Stimulated activated naive CD4-positive, alpha-beta T cell (primary cell): ENCODE data around the gene PFKFB3.
"Not testable (repeated sequence)": the region's sequence is repeated elsewhere in the genome, so short reads cannot be mapped to it uniquely, and the experiment has no call there.

ENCODE experiments used
- DNase-seq, 6 experiments: peaks; one replicate each; lab custom pipeline; 2025; lab: John Stamatoyannopoulos, UW

The PFKFB3 gene

DNA sequence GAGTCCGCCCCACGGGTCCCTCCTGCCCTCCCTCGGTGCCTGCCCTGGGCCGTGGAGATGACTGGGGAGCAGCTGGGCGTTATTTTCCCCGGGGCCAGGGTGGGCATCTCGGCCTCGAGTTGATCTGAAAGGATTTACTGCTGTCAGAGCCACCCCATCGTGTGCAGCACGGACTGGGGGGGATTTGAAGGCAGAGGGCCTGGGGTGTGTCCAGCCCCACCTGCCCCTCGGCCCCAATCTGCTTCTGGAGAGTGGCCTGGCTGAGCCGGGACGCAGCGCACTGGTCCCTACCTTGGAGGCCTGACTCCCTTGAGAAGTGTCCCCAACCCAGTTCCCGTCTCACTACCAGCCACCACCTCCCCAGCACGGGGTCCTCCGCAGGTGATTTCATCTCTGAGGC is 24.2 kb upstream of the PFKFB3 start:
- DNase-seq, result no peak

GRCh38 chr10:6179078-6179477 is 23.7 kb upstream of the PFKFB3 start:
- DNase-seq, result no peak

- DNase-seq, result no peak
Observed at GRCh38 chr10:6180480-6181110, 22.1 kb upstream of the PFKFB3 start.

- DNase-seq, result no peak
Observed at GRCh38 chr10:6181249-6181648, 21.5 kb upstream of the PFKFB3 start.

GRCh38 chr10:6182454-6183098 is 20.2 kb upstream of the PFKFB3 start:
- DNase-seq, result no peak

DNA sequence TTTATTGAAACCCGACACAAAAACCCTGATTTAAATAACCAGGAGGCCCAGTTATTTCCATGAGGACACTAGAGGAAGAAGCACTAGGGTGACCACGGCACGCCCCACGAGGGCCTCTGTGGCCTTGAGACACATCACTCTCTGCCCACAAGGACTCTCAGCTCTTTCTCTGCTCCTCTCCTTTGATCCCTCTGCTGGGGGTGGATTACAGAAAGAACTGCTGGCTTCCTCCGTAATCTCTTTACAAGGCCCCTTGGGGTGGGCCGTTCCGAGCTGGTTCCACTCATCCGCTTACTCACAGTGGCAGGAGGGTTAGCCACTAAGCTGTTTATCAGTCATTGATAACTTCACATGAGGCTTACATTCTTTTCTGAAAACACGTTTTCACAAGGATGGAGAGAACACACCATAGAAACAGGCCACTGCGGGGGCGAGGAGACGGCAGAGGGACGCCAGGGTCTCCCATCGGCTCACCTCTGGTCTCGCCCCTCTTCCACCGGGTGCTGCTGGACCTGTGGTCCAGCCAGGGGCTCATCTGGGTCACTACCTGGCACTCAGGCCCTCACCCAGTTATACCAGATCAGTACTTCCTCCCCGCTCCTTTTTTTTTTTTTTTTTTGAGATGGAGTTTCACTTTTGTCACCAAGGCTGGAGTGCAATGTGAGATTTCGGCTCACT is 17.6 kb upstream of the PFKFB3 start:
- no peak for DNase-seq

GRCh38 chr10:6186894-6187256 is 15.9 kb upstream of the PFKFB3 start:
- no peak for DNase-seq

GRCh38 chr10:6187278-6187677 is 15.5 kb upstream of the PFKFB3 start:
- no peak for DNase-seq

GRCh38 chr10:6190033-6190432 is 12.7 kb upstream of the PFKFB3 start:
- DNase-seq, result not testable (repeated sequence)

DNA sequence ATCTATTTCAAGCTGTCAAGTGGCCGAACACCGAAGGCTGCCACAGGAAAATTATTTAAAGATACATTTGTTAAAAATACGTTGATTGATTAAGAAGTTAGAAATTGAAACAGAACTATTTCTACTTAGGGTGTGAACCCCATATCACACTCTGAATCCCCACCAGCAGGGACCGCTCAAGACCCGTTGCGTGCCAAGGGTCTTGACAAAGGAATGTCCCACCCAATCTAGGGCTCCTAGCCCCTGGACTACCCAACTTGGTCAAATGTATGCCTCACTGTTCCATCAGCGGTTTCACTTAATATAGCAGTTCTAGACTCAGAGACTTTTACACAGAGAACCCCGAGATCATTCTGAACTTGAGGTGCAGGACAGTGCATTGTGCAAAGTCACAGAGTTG is 11.6 kb upstream of the PFKFB3 start:
- no peak for DNase-seq

DNA sequence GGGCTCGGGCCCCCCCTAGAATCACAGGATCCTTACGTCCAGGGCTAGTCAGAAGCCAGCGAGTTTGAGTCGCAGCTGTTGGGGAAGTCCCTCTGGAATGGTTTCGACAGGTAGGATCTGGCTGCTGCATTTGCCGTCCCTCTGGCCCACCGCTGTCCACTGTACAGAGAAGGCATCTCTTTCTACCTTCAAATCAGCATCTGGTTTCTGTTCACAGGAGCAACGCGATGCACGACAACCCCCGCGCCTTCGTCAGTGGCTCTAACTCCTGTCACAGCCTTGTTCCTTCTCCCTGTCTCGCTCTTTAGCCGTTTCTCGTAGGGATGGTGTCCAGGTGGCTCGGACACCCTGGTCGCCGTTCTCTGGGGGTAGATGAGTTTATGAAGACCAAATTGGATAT is 11.2 kb upstream of the PFKFB3 start:
- DNase-seq, result no peak

GRCh38 chr10:6193342-6193741 is 9.4 kb upstream of the PFKFB3 start:
- not testable (repeated sequence) for DNase-seq

DNA sequence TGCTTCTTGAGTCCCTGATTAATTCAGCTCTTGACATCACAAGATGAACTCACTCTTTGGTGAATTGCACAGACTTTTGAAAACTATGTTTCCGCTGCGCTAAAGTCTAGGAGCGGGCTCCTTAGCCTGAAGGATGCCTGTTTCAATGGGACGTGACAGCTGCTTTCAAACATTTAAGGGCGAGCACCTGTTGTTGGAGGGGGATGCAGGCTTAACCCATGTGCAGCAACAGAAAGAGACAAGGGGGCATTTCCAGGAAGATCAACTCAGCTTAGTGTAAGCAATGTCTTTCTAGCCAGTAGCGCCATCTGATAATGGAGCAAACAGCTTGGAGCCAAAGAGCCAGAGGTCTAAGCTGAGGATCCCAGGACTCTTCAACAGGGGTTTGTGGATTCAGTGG is 8.4 kb upstream of the PFKFB3 start:
- DNase-seq, result no peak

GRCh38 chr10:6195376-6195775 is 7.4 kb upstream of the PFKFB3 start:
- DNase-seq, result no peak

- no peak for DNase-seq
Observed at GRCh38 chr10:6195846-6196245, 6.9 kb upstream of the PFKFB3 start.

- not testable (repeated sequence) for DNase-seq
Observed at GRCh38 chr10:6196524-6196923, 6.2 kb upstream of the PFKFB3 start.

DNA sequence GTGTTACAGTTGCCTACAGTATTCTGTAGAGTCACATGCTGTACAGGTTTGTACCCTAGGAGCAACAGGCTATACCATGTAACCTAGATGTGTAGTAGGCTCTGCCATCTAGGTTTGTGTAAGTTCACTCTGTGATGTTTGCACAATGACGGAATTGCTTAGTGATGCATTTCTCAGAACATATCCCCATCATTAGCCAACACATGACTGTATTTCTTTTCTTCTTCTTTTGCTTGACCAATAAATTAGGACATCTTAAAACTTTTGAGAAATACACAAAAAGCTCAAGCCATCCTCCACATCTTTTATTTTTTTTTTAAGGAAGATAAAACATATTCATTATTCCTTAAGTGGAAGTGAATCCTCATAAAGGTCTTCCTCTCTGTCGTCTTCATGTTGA is 5.4 kb upstream of the PFKFB3 start:
- DNase-seq, result no peak

DNA sequence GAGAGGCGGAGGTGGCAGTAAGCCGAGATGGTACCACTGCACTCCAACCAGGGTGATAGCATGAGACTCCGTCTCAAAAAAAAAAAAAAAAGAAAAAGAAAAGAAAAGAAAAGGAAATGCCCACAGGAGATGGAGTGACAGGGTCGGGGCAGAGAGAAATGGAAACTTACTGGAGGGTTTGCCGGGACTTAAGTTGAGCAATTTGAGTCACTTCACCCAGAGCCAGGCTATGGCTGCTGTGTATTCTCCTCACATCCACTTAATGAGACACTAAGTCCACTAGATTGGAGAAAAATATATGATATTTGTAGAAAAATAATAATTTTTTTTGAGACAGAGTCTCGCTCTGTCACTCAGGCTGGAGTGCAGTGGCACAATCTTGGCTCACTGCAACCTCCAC is 4.6 kb upstream of the PFKFB3 start:
- no peak for DNase-seq

DNA sequence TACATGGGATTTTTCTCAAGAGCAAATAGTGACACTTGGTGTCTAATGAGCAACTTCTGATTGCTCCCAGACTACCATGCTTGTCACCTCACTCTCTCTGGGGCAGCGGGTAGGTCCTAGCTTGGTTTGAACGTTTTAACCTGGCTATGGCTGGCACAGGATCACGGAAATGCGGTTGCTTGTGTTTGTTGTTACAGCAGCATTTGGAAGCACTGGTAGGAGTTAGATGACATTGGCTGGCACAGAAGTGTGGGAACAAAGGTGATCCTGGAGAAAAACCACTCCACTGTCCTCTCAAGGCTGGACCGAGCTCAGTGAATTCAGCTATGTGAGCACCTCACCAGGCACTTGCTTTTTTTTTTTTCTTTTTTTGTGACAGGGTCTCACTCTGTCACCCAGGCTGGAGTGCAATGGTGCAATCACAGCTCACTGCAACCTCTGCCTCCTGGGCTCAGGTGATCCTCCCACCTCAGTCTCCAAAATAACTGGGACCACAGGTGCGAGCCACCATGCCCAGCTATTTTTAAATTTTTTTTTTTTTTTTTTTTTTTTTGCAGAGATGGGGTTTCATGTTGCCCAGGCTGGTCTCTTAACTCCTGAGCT is 3.5 kb upstream of the PFKFB3 start:
- DNase-seq, result no peak

DNA sequence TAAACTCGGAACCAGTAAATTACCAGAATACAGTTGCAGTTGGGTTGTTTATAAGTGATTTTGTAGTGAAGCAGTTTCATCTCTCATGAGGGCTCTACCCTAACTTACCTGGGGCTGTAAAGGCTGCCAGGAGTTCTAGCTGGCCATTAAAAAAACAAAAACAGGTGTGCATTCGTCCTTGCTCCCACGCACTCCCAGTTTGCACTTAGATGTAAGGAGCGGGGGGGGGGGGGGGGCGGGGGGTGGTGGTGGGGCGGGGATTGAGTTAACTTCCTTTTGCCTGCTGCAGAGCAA is 2.3 kb upstream of the PFKFB3 start:
- no peak for DNase-seq

GRCh38 chr10:6200734-6201515 is 1.8 kb upstream of the PFKFB3 start:
- peak; percentile 23 to 67 (median 50) for DNase-seq

- DNase-seq, result peak; percentile 70 to 85 (median 77)
Observed at GRCh38 chr10:6201516-6201975, 1.2 kb upstream of the PFKFB3 start.
